Astrocyte (in vitro differentiated cells and primary cell): ENCODE results near the gene RABGAP1L. TPM values are rescaled to one million over a fixed set of nuclear protein-coding genes. Genes with fewer than 3 reads are reported as not detected.

Source experiments
- DNase-seq: peaks from one replicate; pipeline ENCODE4 v3.0.0-alpha.2; 2010; ENCODE audit warnings: low read depth
- FAIRE-seq: peaks from 2 replicates; lab custom pipeline; 2011; peaks lifted over from hg19 to GRCh38; lab: Jason Lieb, UNC
- H2AFZ ChIP-seq: 2 replicates; pipeline ENCODE4 v1.6.0; 2012; ENCODE audit warnings: low read depth, low read length, inconsistent platforms
- H3K27ac ChIP-seq: 2 replicates; pipeline ENCODE4 v1.5.1; 2011; ENCODE audit warnings: low read depth, low read length, inconsistent platforms
- H3K27me3 ChIP-seq: 2 replicates; pipeline ENCODE4 v1.6.0; 2011; ENCODE audit warnings: low read length, inconsistent platforms; ENCODE audit not compliant: insufficient read depth
- H3K36me3 ChIP-seq: 2 replicates; pipeline ENCODE4 v1.5.1; 2011; ENCODE audit warnings: low read length, inconsistent platforms; ENCODE audit not compliant: insufficient read depth
- H3K4me1 ChIP-seq: 2 replicates; pipeline ENCODE4 v1.5.1; 2011; ENCODE audit warnings: low read length, inconsistent platforms; ENCODE audit not compliant: insufficient read depth
- H3K4me2 ChIP-seq: 2 replicates; pipeline ENCODE4 v1.6.0; 2012; ENCODE audit warnings: low read length, inconsistent platforms
- H3K4me3 ChIP-seq: 2 replicates; pipeline ENCODE4 v1.5.1; 2011; ENCODE audit warnings: low read depth, mild to moderate bottlenecking, low read length, inconsistent platforms; ENCODE audit not compliant: insufficient read depth
- H3K79me2 ChIP-seq: 2 replicates; pipeline ENCODE4 v1.6.0; 2012; ENCODE audit warnings: mild to moderate bottlenecking, low read length, inconsistent platforms; ENCODE audit not compliant: insufficient read depth
- H3K9ac ChIP-seq: 2 replicates; pipeline ENCODE4 v1.6.0; 2012; ENCODE audit warnings: mild to moderate bottlenecking, low read length, inconsistent platforms
- H3K9me3 ChIP-seq: 2 replicates; pipeline ENCODE4 v1.5.1; 2012; ENCODE audit warnings: low read depth, mild to moderate bottlenecking, low read length, inconsistent platforms; ENCODE audit not compliant: insufficient read depth
- H4K20me1 ChIP-seq: 2 replicates; pipeline ENCODE4 v1.6.0; 2012; ENCODE audit warnings: low read length, inconsistent platforms; ENCODE audit not compliant: insufficient read depth
- H3K27ac Mint-ChIP-seq: one replicate; pipeline ENCODE4 v1.8.0; 2021; ENCODE audit warnings: mild to moderate bottlenecking, mixed read lengths; ENCODE audit not compliant: unreplicated experiment
- H3K27me3 Mint-ChIP-seq: one replicate; pipeline ENCODE4 v1.8.0; 2021; ENCODE audit warnings: low read depth, mixed read lengths; ENCODE audit not compliant: unreplicated experiment
- H3K36me3 Mint-ChIP-seq: one replicate; pipeline ENCODE4 v1.8.0; 2021; ENCODE audit warnings: low read depth, mixed read lengths; ENCODE audit not compliant: unreplicated experiment
- H3K4me1 Mint-ChIP-seq: one replicate; pipeline ENCODE4 v1.8.0; 2021; ENCODE audit warnings: low read depth, mixed read lengths; ENCODE audit not compliant: unreplicated experiment
- H3K4me3 Mint-ChIP-seq: one replicate; pipeline ENCODE4 v1.8.0; 2021; ENCODE audit warnings: mild to moderate bottlenecking, moderate library complexity, mixed read lengths; ENCODE audit not compliant: unreplicated experiment
- H3K9me3 Mint-ChIP-seq: one replicate; pipeline ENCODE4 v1.8.0; 2021; ENCODE audit warnings: mild to moderate bottlenecking, mixed read lengths; ENCODE audit not compliant: unreplicated experiment
- CTCF ChIP-seq: IDR thresholded peaks from 2 replicates; pipeline ENCODE4 v1.5.1; 2011; ENCODE audit warnings: low read depth, mild to moderate bottlenecking, inconsistent platforms, low read length, moderate library complexity; ENCODE audit not compliant: insufficient read depth
- EZH2 ChIP-seq: IDR thresholded peaks from 2 replicates; pipeline ENCODE4 v1.6.1; 2012; ENCODE audit warnings: mild to moderate bottlenecking, low read length, inconsistent platforms; ENCODE audit not compliant: insufficient read depth
- total RNA-seq: library from RNA; stranded (reverse); gene quantifications from 2 replicates; pipeline ENCODE4 v1.2.1, GENCODE V29; 2021

RABGAP1L gene
- total RNA-seq, 1 donor from 2014 or later, result 40.2 TPM

- Histone ChIP-seq H3K36me3 (no peaks in the 10 kb centered on the region), H3K4me2 (no peak overlapping the region), H3K4me1 (no peaks in the 10 kb centered on the region), H3K27ac (no peak overlapping the region), H4K20me1 (no peaks in the 10 kb centered on the region), H2AFZ (no peak overlapping the region), H3K4me3 (no peak overlapping the region), H3K27me3 (no peaks in the 10 kb centered on the region), H3K9ac (no peak overlapping the region), H3K79me2 (no peaks in the 10 kb centered on the region), H3K9me3 (no peaks in the 10 kb centered on the region)
- DNase-seq (no peak), FAIRE-seq (no peak)
- Mint-ChIP-seq H3K9me3 (no peaks in the 10 kb centered on the region), H3K4me3 (no peak overlapping the region), H3K4me1 (no peaks in the 10 kb centered on the region), H3K27me3 (no peaks in the 10 kb centered on the region), H3K36me3 (no peaks in the 10 kb centered on the region), H3K27ac (no peak overlapping the region)
- TF ChIP-seq EZH2 (no peak), CTCF (no peak)
These were observed 306.5 kb downstream of the RABGAP1L start for GRCh38 chr1:174465855-174466254.

GRCh38 chr1:174466607-174467006 is 307.3 kb downstream of the RABGAP1L start:
- Mint-ChIP-seq H3K9me3 (no peaks in the 10 kb centered on the region), H3K27ac (no peak overlapping the region), H3K36me3 (no peaks in the 10 kb centered on the region), H3K27me3 (no peaks in the 10 kb centered on the region), H3K4me1 (no peaks in the 10 kb centered on the region), H3K4me3 (no peak overlapping the region)
- FAIRE-seq (no peak), DNase-seq (no peak)
- Histone ChIP-seq H2AFZ (no peak overlapping the region), H3K79me2 (no peaks in the 10 kb centered on the region), H3K27ac (no peak overlapping the region), H3K36me3 (no peaks in the 10 kb centered on the region), H3K27me3 (no peaks in the 10 kb centered on the region), H3K9me3 (no peaks in the 10 kb centered on the region), H3K4me3 (no peak overlapping the region), H4K20me1 (no peaks in the 10 kb centered on the region), H3K4me1 (no peaks in the 10 kb centered on the region), H3K9ac (no peak overlapping the region), H3K4me2 (no peak overlapping the region)
- TF ChIP-seq EZH2 (no peak), CTCF (no peak)

GRCh38 chr1:174469052-174469451 is 309.7 kb downstream of the RABGAP1L start:
- Histone ChIP-seq H3K36me3 (no peaks in the 10 kb centered on the region), H3K79me2 (no peaks in the 10 kb centered on the region), H3K9ac (no peak overlapping the region), H3K9me3 (no peaks in the 10 kb centered on the region), H3K4me2 (no peak overlapping the region), H3K27ac (no peak overlapping the region), H4K20me1 (no peaks in the 10 kb centered on the region), H2AFZ (no peak overlapping the region), H3K27me3 (no peaks in the 10 kb centered on the region), H3K4me1 (no peaks in the 10 kb centered on the region), H3K4me3 (no peak overlapping the region)
- no peak overlapping the region for H3K4me3 Mint-ChIP-seq
- H3K36me3 Mint-ChIP-seq, result no peaks in the 10 kb centered on the region
- no peaks in the 10 kb centered on the region for H3K4me1 Mint-ChIP-seq
- no peak for TF ChIP-seq EZH2
- TF ChIP-seq CTCF, result no peak
- FAIRE-seq, result no peak
- no peak overlapping the region for H3K27ac Mint-ChIP-seq
- H3K27me3 Mint-ChIP-seq, result no peaks in the 10 kb centered on the region
- H3K9me3 Mint-ChIP-seq, result no peaks in the 10 kb centered on the region
- DNase-seq, result no peak
